Daoy (cell line): ENCODE results near the gene NPLOC4. TPM values are rescaled to one million over a fixed set of nuclear protein-coding genes. Genes with fewer than 3 reads are reported as not detected.
"Not testable (repeated sequence)": the region's sequence is repeated elsewhere in the genome, so short reads cannot be mapped to it uniquely, and the experiment has no call there.

Experiments used
- DNase-seq: peaks from one replicate; pipeline ENCODE4 v3.0.0-alpha.2; 2015; ENCODE audit warnings: low read depth
- total RNA-seq: library from RNA; depleted of rRNA; stranded (reverse); fragments of >200 nt; shearing (Covaris generic); gene quantifications from 2 replicates; pipeline ENCODE4 v1.2.3, GENCODE V29; 2014

The NPLOC4 gene
- total RNA-seq, 1 experiment from 2014 or later, result 78.5 TPM

- DNase-seq, result peak; percentile 70
Measured at GRCh38 chr17:81635973-81636504, 873 bp downstream of the NPLOC4 start.

GRCh38 chr17:81635431-81635830, 1.5 kb downstream of the NPLOC4 start:
- DNase-seq, result no peak

- no peak for DNase-seq
Measured at GRCh38 chr17:81631482-81631881, 5.4 kb downstream of the NPLOC4 start.

- DNase-seq, result no peak
Measured at GRCh38 chr17:81630274-81630673, 6.6 kb downstream of the NPLOC4 start.

- DNase-seq, result no peak
Measured at GRCh38 chr17:81621494-81622130, 15.3 kb downstream of the NPLOC4 start.

GRCh38 chr17:81618307-81618706, 18.6 kb downstream of the NPLOC4 start:
- DNase-seq, result not testable (repeated sequence)

- no peak for DNase-seq
Measured at GRCh38 chr17:81616877-81617276, 20.0 kb downstream of the NPLOC4 start.

- DNase-seq, result no peak
Measured at GRCh38 chr17:81615401-81615930, 21.4 kb downstream of the NPLOC4 start.

- DNase-seq, result no peak
Measured at GRCh38 chr17:81612172-81612970, 24.5 kb downstream of the NPLOC4 start.

GRCh38 chr17:81609541-81610311, 27.2 kb downstream of the NPLOC4 start:
- no peak for DNase-seq

- no peak for DNase-seq
Measured at GRCh38 chr17:81608605-81609004, 28.3 kb downstream of the NPLOC4 start.

GRCh38 chr17:81608082-81608481, 28.8 kb downstream of the NPLOC4 start:
- DNase-seq, result peak; percentile 44

GRCh38 chr17:81607431-81607830, 29.5 kb downstream of the NPLOC4 start:
- no peak for DNase-seq

GRCh38 chr17:81603846-81604610, 32.9 kb downstream of the NPLOC4 start:
- no peak for DNase-seq

- peak; percentile 61 for DNase-seq
Measured at GRCh38 chr17:81601525-81602120, 35.3 kb downstream of the NPLOC4 start.

GRCh38 chr17:81599719-81600486, 37.0 kb downstream of the NPLOC4 start:
- DNase-seq, result no peak

- DNase-seq, result no peak
Measured at GRCh38 chr17:81593105-81593871, 43.6 kb downstream of the NPLOC4 start.

- DNase-seq, result no peak
Measured at GRCh38 chr17:81591971-81592370, 44.9 kb downstream of the NPLOC4 start.

GRCh38 chr17:81590121-81590520, 46.8 kb downstream of the NPLOC4 start:
- DNase-seq, result no peak
